ENCODE measurements around the gene CHCHD3.

Gene CHCHD3

GRCh38 chr7:132768099-132768498 lies 313.8 kb downstream of the CHCHD3 start:
- H3K4me1 ChIP-seq (ENCODE audit: control insufficient read depth, insufficient read depth, low read length) = no peaks in the 10 kb centered on the region
- H3K27ac ChIP-seq (ENCODE audit: extremely low read depth, low read depth, low read length) = no peak overlapping the region
- no peaks in the 10 kb centered on the region for H3K36me3 ChIP-seq (ENCODE audit: control insufficient read depth in 2 of 2, insufficient read depth in 1 of 2, low read length in 2 of 2)
- no peaks in the 10 kb centered on the region for H3K9me3 ChIP-seq (ENCODE audit: control insufficient read depth, insufficient read depth, low read depth, low read length)
- TF ChIP-seq ZNF626 (tag by site-specific recombination; IDR thresholded peaks at IDR 0.05) (no peak), PRDM6 (tag by site-specific recombination; IDR thresholded peaks at IDR 0.05) (no peak), WT1 (tag by site-specific recombination; IDR thresholded peaks at IDR 0.05) (no peak), EGR2 (tag by site-specific recombination; IDR thresholded peaks at IDR 0.05; ENCODE audit: low read depth) (no peak), ZNF350 (tag by site-specific recombination; IDR thresholded peaks at IDR 0.05) (no peak), SP7 (tag by site-specific recombination; IDR thresholded peaks at IDR 0.05) (no peak), GLI2 (tag by site-specific recombination; IDR thresholded peaks at IDR 0.05; ENCODE audit: borderline replicate concordance, low read depth) (no peak), ZNF658 (tag by site-specific recombination; IDR thresholded peaks at IDR 0.05) (no peak), ZNF701 (tag by site-specific recombination; IDR thresholded peaks at IDR 0.05) (no peak), ZNF549 (tag by site-specific recombination; IDR thresholded peaks at IDR 0.05) (no peak), ZNF416 (tag by site-specific recombination; IDR thresholded peaks at IDR 0.05) (no peak), ZNF707 (tag by site-specific recombination; IDR thresholded peaks at IDR 0.05) (no peak), ZNF629 (tag by site-specific recombination; IDR thresholded peaks at IDR 0.05) (no peak), SCRT1 (tag by site-specific recombination; IDR thresholded peaks at IDR 0.05; ENCODE audit: borderline replicate concordance) (no peak)
- TF ChIP-seq, protein P1, sequence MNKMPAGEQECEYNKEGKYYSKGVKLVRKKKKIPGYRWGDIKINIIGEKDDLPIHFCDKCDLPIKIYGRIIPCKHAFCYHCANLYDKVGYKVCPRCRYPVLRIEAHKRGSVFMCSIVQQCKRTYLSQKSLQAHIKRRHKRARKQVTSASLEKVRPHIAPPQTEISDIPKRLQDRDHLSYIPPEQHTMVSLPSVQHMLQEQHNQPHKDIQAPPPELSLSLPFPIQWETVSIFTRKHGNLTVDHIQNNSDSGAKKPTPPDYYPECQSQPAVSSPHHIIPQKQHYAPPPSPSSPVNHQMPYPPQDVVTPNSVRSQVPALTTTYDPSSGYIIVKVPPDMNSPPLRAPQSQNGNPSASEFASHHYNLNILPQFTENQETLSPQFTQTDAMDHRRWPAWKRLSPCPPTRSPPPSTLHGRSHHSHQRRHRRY (tag by site-specific recombination; IDR thresholded peaks at IDR 0.05) = no peak
- ChIA-PET CTCF (no interaction called here), POLR2A (interaction anchor here (0.9 kb wide), 1 partner anchor 19 kb away, joined by 3 read pairs; no protein-coding TSS in a partner anchor)
- H3K4me3 ChIP-seq (ENCODE audit: low read depth, low read length) = no peak overlapping the region

- H3K36me3 ChIP-seq (ENCODE audit: control insufficient read depth in 2 of 2, insufficient read depth in 1 of 2, low read length in 2 of 2) = no peaks in the 10 kb centered on the region
- ChIA-PET POLR2A (interaction anchor here (0.9 kb wide), 1 partner anchor 18 kb away, joined by 3 read pairs; no protein-coding TSS in a partner anchor), CTCF (no interaction called here)
- no peaks in the 10 kb centered on the region for H3K9me3 ChIP-seq (ENCODE audit: control insufficient read depth, insufficient read depth, low read depth, low read length)
- H3K27ac ChIP-seq (ENCODE audit: extremely low read depth, low read depth, low read length) = no peak overlapping the region
- no peak overlapping the region for H3K4me3 ChIP-seq (ENCODE audit: low read depth, low read length)
- no peaks in the 10 kb centered on the region for H3K4me1 ChIP-seq (ENCODE audit: control insufficient read depth, insufficient read depth, low read length)
- TF ChIP-seq ZNF629 (tag by site-specific recombination; IDR thresholded peaks at IDR 0.05) (no peak), ZNF433 (tag by site-specific recombination; IDR thresholded peaks at IDR 0.05; ENCODE audit: low read depth) (no peak), ZNF521 (tag by site-specific recombination; IDR thresholded peaks at IDR 0.05) (no peak), ZNF596 (tag by site-specific recombination; IDR thresholded peaks at IDR 0.05) (no peak), TRIM28 (IDR thresholded peaks at IDR 0.05; ENCODE audit: borderline replicate concordance, low read length) (no peak)
These were observed 314.5 kb downstream of the CHCHD3 start for GRCh38 chr7:132767378-132767777.

DNA sequence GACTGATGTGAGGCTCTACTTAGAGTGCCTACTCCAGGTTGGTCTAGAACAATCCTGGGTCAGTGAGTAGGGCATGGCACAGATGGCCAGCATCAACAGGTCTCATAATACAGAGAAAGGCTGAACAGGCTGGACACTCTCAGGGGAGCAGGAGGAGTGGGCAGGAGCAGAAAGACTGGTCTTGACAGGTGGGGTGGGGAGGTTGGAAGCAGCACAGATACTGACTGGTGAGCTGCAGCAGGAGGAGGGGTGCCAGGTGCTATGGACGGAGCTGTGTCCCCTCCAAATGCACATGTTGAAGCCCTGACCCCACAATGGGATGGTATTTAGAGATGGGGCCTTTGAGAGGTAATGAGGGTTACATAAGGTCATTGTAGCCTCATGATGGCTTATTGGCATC lies 315.2 kb downstream of the CHCHD3 start:
- Histone ChIP-seq H3K4me3 (ENCODE audit: low read depth, low read length) (no peak overlapping the region), H3K36me3 (ENCODE audit: control insufficient read depth in 2 of 2, insufficient read depth in 1 of 2, low read length in 2 of 2) (no peaks in the 10 kb centered on the region), H3K27ac (ENCODE audit: extremely low read depth, low read depth, low read length) (no peak overlapping the region), H3K4me1 (ENCODE audit: control insufficient read depth, insufficient read depth, low read length) (no peaks in the 10 kb centered on the region), H3K9me3 (ENCODE audit: control insufficient read depth, insufficient read depth, low read depth, low read length) (no peaks in the 10 kb centered on the region)
- TF ChIP-seq SCRT2 (tag by site-specific recombination; IDR thresholded peaks at IDR 0.05) = 0 out of 2 replicates have a peak, but pooled peaks have one; percentile 34
- TF ChIP-seq YY1 (tag by site-specific recombination; IDR thresholded peaks at IDR 0.05) = no peak
- TF ChIP-seq, protein P2, sequence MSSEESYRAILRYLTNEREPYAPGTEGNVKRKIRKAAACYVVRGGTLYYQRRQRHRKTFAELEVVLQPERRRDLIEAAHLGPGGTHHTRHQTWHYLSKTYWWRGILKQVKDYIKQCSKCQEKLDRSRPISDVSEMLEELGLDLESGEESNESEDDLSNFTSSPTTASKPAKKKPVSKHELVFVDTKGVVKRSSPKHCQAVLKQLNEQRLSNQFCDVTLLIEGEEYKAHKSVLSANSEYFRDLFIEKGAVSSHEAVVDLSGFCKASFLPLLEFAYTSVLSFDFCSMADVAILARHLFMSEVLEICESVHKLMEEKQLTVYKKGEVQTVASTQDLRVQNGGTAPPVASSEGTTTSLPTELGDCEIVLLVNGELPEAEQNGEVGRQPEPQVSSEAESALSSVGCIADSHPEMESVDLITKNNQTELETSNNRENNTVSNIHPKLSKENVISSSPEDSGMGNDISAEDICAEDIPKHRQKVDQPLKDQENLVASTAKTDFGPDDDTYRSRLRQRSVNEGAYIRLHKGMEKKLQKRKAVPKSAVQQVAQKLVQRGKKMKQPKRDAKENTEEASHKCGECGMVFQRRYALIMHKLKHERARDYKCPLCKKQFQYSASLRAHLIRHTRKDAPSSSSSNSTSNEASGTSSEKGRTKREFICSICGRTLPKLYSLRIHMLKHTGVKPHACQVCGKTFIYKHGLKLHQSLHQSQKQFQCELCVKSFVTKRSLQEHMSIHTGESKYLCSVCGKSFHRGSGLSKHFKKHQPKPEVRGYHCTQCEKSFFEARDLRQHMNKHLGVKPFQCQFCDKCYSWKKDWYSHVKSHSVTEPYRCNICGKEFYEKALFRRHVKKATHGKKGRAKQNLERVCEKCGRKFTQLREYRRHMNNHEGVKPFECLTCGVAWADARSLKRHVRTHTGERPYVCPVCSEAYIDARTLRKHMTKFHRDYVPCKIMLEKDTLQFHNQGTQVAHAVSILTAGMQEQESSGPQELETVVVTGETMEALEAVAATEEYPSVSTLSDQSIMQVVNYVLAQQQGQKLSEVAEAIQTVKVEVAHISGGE (tag by site-specific recombination; conservative IDR thresholded peaks at IDR 0.05; ENCODE audit: low read depth) = no peak
- TF ChIP-seq ZNF660 (tag by site-specific recombination; IDR thresholded peaks at IDR 0.05) = no peak
- ChIA-PET CTCF (no interaction called here), POLR2A (no interaction called here)
